A549 (cell line): Measurements from ENCODE around the gene SCNN1A. TPM values are rescaled to one million over a fixed set of nuclear protein-coding genes. Genes with fewer than 3 reads are reported as not detected.

ENCODE experiments used
- BHLHE40 ChIP-seq: IDR thresholded peaks from 2 replicates; pipeline ENCODE4 v1.6.1; 2012; ENCODE audit warnings: low read depth, low read length, inconsistent platforms
- CEBPB ChIP-seq, 2 experiments: fragments of >200 bp in 1 of 2; sonication (Bioruptor Twin) in 1 of 2; formaldehyde crosslinking in 1 of 2; IDR thresholded peaks; 2 replicates each; pipeline ENCODE4 v1.6.1; 2012 to 2016
- ESRRA ChIP-seq: fragments of 150-350 bp; IDR thresholded peaks from 2 replicates; pipeline ENCODE4 v1.6.1; 2014; ENCODE audit warnings: mild to moderate bottlenecking, low read length, borderline replicate concordance
- FOSL2 ChIP-seq, 2 experiments: fragments of 450-650 bp in 1 of 2; fragments of >200 bp in 1 of 2; sonication (Bioruptor Twin) in 1 of 2; formaldehyde crosslinking; IDR thresholded peaks; 2 replicates each; pipeline versions ENCODE4 v1.5.0 to v1.6.1; 2016 to 2020; ENCODE audit warnings: mild to moderate bottlenecking in 1 of 2, moderate library complexity in 1 of 2
- GATA3 ChIP-seq: IDR thresholded peaks from 2 replicates; pipeline ENCODE4 v1.6.1; 2012; ENCODE audit warnings: borderline replicate concordance
- HEYL ChIP-seq: fragments of 250-450 bp; sonication (Bioruptor Pico); IDR thresholded peaks from 2 replicates; pipeline ENCODE4 v1.8.0; 2021; ENCODE audit warnings: mild to moderate bottlenecking, moderate library complexity
- HOXA7 ChIP-seq: fragments of 250-450 bp; sonication (Bioruptor Pico); IDR thresholded peaks from 2 replicates; pipeline ENCODE4 v1.5.0; 2020; ENCODE audit warnings: mild to moderate bottlenecking, moderate library complexity
- HOXB13 ChIP-seq: fragments of 250-450 bp; sonication (Bioruptor Pico); IDR thresholded peaks from 2 replicates; pipeline ENCODE4 v1.5.0; 2020; ENCODE audit warnings: low read depth, mild to moderate bottlenecking, moderate library complexity
- HOXB5 ChIP-seq: fragments of 250-450 bp; sonication (Bioruptor Pico); IDR thresholded peaks from 2 replicates; pipeline ENCODE4 v1.5.0; 2020; ENCODE audit warnings: mild to moderate bottlenecking, moderate library complexity
- JUN ChIP-seq, 2 experiments: fragments of >200 bp; sonication (Bioruptor Twin); formaldehyde crosslinking; IDR thresholded peaks; 2 replicates in 1 of 2; 3 replicates in 1 of 2; pipeline ENCODE4 v1.6.1; 2016 to 2017
- KDM1A ChIP-seq: fragments of 200-600 bp; sonication (generic); IDR thresholded peaks from 2 replicates; pipeline ENCODE4 v1.6.1; 2016; ENCODE audit warnings: low read depth, mild to moderate bottlenecking
- KDM5A ChIP-seq: fragments of 200-600 bp; sonication (generic); IDR thresholded peaks from 2 replicates; pipeline ENCODE4 v1.6.1; 2016; ENCODE audit warnings: antibody characterized with exemption, mild to moderate bottlenecking
- MAFK ChIP-seq: fragments of 450-650 bp; IDR thresholded peaks from 2 replicates; pipeline ENCODE4 v1.6.1; 2014; ENCODE audit not compliant: partially characterized antibody
- MYC ChIP-seq: IDR thresholded peaks from 2 replicates; pipeline ENCODE4 v1.6.1; 2012; ENCODE audit warnings: mild to moderate bottlenecking, inconsistent platforms, low read length, improper control_type of control experiment, borderline replicate concordance
- NPAS2 ChIP-seq: fragments of 250-450 bp; sonication (Bioruptor Pico); IDR thresholded peaks from 2 replicates; pipeline ENCODE4 v1.8.0; 2022; ENCODE audit warnings: mild to moderate bottlenecking, moderate library complexity, borderline replicate concordance
- NR3C1 ChIP-seq: fragments of >200 bp; sonication (Bioruptor Twin); formaldehyde crosslinking; IDR thresholded peaks from 3 replicates; pipeline ENCODE4 v1.6.1; 2017
- POLR2A ChIP-seq: IDR thresholded peaks from 2 replicates; pipeline ENCODE4 v1.6.1; 2012; ENCODE audit warnings: mild to moderate bottlenecking, low read length
- POLR2AphosphoS2 ChIP-seq: conservative IDR thresholded peaks from 2 replicates; pipeline ENCODE4 v1.6.1; 2012; ENCODE audit warnings: low read length, improper control_type of control experiment, inconsistent platforms
- RAD21 ChIP-seq, 2 experiments: fragments of >200 bp in 1 of 2; sonication (Bioruptor Twin) in 1 of 2; formaldehyde crosslinking in 1 of 2; IDR thresholded peaks in 1 of 2; conservative IDR thresholded peaks in 1 of 2; 2 replicates in 1 of 2; 3 replicates in 1 of 2; pipeline ENCODE4 v1.6.1; 2012 to 2018; ENCODE audit warnings: inconsistent platforms in 1 of 2
- RCOR1 ChIP-seq: fragments of 150-350 bp; IDR thresholded peaks from 2 replicates; pipeline ENCODE4 v1.6.1; 2014; ENCODE audit warnings: antibody characterized with exemption, low read length, low read depth
- TFCP2L1 ChIP-seq: fragments of 250-450 bp; sonication (Bioruptor Pico); IDR thresholded peaks from 2 replicates; pipeline ENCODE4 v1.5.0; 2021; ENCODE audit warnings: mild to moderate bottlenecking
- polyA plus RNA-seq, 4 experiments: library from polyadenylated mRNA; depleted of rRNA in 3 of 4; stranded (reverse); fragments of >200 nt; fragmentation: RNase III in 1 of 4; extraction: RNeasy Plus Mini Kit Qiagen cat#74134 plus additional on column Dnase treatment in 1 of 4; gene quantifications; 2 replicates in 3 of 4; 3 replicates in 1 of 4; pipeline ENCODE4 v1.2.3, GENCODE V29; 2011 to 2017
- TF ChIP-seq, protein P1 (sequence below): fragments of 450-650 bp; IDR thresholded peaks from 2 replicates; pipeline ENCODE4 v1.6.1; 2014; ENCODE audit warnings: antibody characterized with exemption
- TF ChIP-seq, protein P2 (sequence below): IDR thresholded peaks from 2 replicates; pipeline ENCODE4 v1.6.1; 2012; ENCODE audit warnings: low read depth, borderline replicate concordance
- TF ChIP-seq, protein P3 (sequence below): fragments of >200 bp; sonication (Bioruptor Twin); formaldehyde crosslinking; IDR thresholded peaks from 2 replicates; pipeline ENCODE4 v1.6.1; 2016
- TF ChIP-seq, protein P4 (sequence below): IDR thresholded peaks from 2 replicates; pipeline ENCODE4 v1.6.1; 2012
- TF ChIP-seq, protein P5 (sequence below): fragments of >200 bp; sonication (Bioruptor Twin); formaldehyde crosslinking; IDR thresholded peaks from 3 replicates; pipeline ENCODE4 v1.5.1; 2016

The SCNN1A gene
- polyA plus RNA-seq, 2 of the 4 experiments (the other 2 are of a cell fraction), result 6.0 to 7.0 TPM

DNA sequence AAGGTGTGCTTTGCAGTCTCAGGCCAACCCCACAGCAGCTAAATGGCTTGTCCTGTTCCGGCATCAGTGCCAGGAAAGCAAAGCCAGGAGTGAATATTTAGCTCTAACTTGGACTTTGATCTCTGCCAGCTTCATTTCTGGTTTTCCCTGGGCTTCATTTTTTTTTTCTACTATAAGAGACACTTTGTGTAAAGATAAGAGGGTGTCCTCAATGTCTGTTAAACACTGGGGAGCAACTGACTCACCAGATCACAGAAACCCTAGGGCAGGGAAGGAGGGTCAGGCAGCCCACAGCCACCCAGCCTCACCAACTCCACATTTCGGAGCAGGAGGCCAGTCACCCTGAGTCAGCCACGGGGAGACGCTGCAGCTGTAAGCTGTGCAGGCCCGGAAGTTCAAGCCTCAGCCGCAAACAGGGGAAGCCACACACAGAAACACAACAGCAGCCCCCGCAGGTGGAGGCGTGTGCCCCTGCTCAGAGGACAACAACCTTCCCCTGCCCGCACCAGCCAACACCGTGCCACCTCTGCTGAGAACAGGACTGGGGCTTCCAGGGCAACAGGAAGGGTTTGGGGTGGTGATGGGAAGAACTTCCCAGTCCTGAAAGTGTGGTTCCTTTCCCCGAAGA is 39.8 kb downstream of the SCNN1A start (continued):
- TF ChIP-seq, protein P1, sequence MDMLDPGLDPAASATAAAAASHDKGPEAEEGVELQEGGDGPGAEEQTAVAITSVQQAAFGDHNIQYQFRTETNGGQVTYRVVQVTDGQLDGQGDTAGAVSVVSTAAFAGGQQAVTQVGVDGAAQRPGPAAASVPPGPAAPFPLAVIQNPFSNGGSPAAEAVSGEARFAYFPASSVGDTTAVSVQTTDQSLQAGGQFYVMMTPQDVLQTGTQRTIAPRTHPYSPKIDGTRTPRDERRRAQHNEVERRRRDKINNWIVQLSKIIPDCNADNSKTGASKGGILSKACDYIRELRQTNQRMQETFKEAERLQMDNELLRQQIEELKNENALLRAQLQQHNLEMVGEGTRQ, result no peak
- no peak for TF ChIP-seq RCOR1
- TF ChIP-seq BHLHE40, result no peak
- TF ChIP-seq NPAS2 (CRISPR knock-in tag), result no peak
- no peak for TF ChIP-seq FOSL2 (IDR thresholded peaks at IDR 0.05)
- TF ChIP-seq FOSL2 (CRISPR knock-in tag; IDR thresholded peaks at IDR 0.05), result peak; percentile 60
- no peak for TF ChIP-seq NR3C1
- TF ChIP-seq TFCP2L1 (CRISPR knock-in tag), result no peak
- peak; percentile 58 to 66; a peak in 4 of 5 replicates for TF ChIP-seq RAD21 (conservative IDR thresholded peaks at IDR 0.05 in 1 of 2, IDR thresholded peaks at IDR 0.05 in 1 of 2)
- no peak for TF ChIP-seq KDM1A
- TF ChIP-seq JUN (IDR thresholded peaks at IDR 0.05), result peak in 1 of 2 experiments; percentile 10; a peak in 1 of 5 replicates
- no peak for TF ChIP-seq KDM5A
- TF ChIP-seq, protein P2, sequence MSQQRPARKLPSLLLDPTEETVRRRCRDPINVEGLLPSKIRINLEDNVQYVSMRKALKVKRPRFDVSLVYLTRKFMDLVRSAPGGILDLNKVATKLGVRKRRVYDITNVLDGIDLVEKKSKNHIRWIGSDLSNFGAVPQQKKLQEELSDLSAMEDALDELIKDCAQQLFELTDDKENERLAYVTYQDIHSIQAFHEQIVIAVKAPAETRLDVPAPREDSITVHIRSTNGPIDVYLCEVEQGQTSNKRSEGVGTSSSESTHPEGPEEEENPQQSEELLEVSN, result no peak
- TF ChIP-seq, protein P3, sequence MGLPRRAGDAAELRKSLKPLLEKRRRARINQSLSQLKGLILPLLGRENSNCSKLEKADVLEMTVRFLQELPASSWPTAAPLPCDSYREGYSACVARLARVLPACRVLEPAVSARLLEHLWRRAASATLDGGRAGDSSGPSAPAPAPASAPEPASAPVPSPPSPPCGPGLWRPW, result no peak
- TF ChIP-seq HEYL (CRISPR knock-in tag), result no peak
- no peak for TF ChIP-seq MAFK
- TF ChIP-seq CEBPB (IDR thresholded peaks at IDR 0.05), result no peak
- 0 out of 2 replicates have a peak, but pooled peaks have one; percentile 35 for TF ChIP-seq GATA3
- TF ChIP-seq HOXB13 (CRISPR knock-in tag), result no peak; the same call in 1 of the 2 replicates
- TF ChIP-seq, protein P4, sequence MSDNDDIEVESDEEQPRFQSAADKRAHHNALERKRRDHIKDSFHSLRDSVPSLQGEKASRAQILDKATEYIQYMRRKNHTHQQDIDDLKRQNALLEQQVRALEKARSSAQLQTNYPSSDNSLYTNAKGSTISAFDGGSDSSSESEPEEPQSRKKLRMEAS, result no peak
- no peak; the same call in 1 of the 2 replicates for TF ChIP-seq MYC
- 0 out of 2 replicates have a peak, but pooled peaks have one; percentile 50 for TF ChIP-seq HOXB5 (CRISPR knock-in tag)
- peak; percentile 26 for TF ChIP-seq POLR2A
- no peak; the same call in 1 of the 2 replicates for TF ChIP-seq HOXA7 (CRISPR knock-in tag)
- no peak for TF ChIP-seq POLR2AphosphoS2
- TF ChIP-seq, protein P5, sequence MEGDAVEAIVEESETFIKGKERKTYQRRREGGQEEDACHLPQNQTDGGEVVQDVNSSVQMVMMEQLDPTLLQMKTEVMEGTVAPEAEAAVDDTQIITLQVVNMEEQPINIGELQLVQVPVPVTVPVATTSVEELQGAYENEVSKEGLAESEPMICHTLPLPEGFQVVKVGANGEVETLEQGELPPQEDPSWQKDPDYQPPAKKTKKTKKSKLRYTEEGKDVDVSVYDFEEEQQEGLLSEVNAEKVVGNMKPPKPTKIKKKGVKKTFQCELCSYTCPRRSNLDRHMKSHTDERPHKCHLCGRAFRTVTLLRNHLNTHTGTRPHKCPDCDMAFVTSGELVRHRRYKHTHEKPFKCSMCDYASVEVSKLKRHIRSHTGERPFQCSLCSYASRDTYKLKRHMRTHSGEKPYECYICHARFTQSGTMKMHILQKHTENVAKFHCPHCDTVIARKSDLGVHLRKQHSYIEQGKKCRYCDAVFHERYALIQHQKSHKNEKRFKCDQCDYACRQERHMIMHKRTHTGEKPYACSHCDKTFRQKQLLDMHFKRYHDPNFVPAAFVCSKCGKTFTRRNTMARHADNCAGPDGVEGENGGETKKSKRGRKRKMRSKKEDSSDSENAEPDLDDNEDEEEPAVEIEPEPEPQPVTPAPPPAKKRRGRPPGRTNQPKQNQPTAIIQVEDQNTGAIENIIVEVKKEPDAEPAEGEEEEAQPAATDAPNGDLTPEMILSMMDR, result peak; percentile 47
- TF ChIP-seq ESRRA, result no peak
- TF ChIP-seq, all 56 proteins: peak for 15
